PFSK-1 (cell line): Measurements from ENCODE around the gene DHTKD1.

Source experiments
- FOXP2 ChIP-seq: optimal IDR thresholded peaks from 2 replicates; pipeline ENCODE3; 2011; ENCODE audit warnings: borderline replicate concordance, control low read depth, inconsistent platforms; ENCODE audit not compliant: insufficient read depth; ENCODE audit errors: extremely low read length, extremely low read depth
- POLR2AphosphoS5 ChIP-seq: IDR thresholded peaks from 2 replicates; pipeline ENCODE4 v1.6.1; 2012; ENCODE audit warnings: low read depth, mild to moderate bottlenecking, control low read depth, low read length, moderate library complexity
- REST ChIP-seq, 2 experiments: IDR thresholded peaks; 2 replicates each; pipeline versions ENCODE4 v1.6.1 to v1.8.0; 2011 to 2012; ENCODE audit warnings: low read depth in 2 of 2, low read length in 2 of 2, control low read depth in 1 of 2, inconsistent platforms in 1 of 2, mild to moderate bottlenecking in 1 of 2, moderate library complexity in 1 of 2; ENCODE audit not compliant: insufficient read depth in 1 of 2
- SIN3A ChIP-seq: IDR thresholded peaks from 2 replicates; pipeline ENCODE4 v1.6.1; 2012; ENCODE audit warnings: mild to moderate bottlenecking, low read length, moderate library complexity, borderline replicate concordance; ENCODE audit not compliant: insufficient read depth
- TAF1 ChIP-seq: IDR thresholded peaks from 2 replicates; pipeline ENCODE4 v1.6.1; 2012; ENCODE audit warnings: low read length, control low read depth, borderline replicate concordance; ENCODE audit not compliant: insufficient read depth

The DHTKD1 gene

GRCh38 chr10:12025591-12025990 lies 43.2 kb upstream of the DHTKD1 start:
- no peak for TF ChIP-seq FOXP2
- TF ChIP-seq SIN3A = no peak
- TF ChIP-seq REST (IDR thresholded peaks at IDR 0.05; ENCODE audit: insufficient read depth in 1 of 2, low read depth in 2 of 2, low read length in 2 of 2) = no peak
- TF ChIP-seq TAF1 = no peak
- no peak for TF ChIP-seq POLR2AphosphoS5

DNA sequence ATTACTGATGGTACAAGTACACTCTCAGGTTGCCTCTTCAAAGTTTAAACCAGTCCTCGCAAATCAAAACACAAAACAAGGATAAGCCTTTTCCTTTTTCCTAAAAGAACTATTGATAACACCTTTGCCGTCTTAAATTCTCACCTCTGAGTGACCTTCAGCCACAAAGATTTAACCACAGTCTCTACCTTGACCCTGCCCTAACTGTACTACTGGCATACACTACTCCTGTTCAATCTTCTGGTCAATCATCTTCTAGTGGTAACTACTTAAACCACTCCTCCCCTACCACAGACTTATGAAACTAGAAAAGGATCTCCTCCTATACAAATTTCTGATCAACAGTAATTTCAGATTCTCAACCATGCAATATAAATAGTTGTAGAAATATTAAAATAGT lies 41.2 kb upstream of the DHTKD1 start:
- TF ChIP-seq POLR2AphosphoS5 (no peak), TAF1 (no peak)

DNA sequence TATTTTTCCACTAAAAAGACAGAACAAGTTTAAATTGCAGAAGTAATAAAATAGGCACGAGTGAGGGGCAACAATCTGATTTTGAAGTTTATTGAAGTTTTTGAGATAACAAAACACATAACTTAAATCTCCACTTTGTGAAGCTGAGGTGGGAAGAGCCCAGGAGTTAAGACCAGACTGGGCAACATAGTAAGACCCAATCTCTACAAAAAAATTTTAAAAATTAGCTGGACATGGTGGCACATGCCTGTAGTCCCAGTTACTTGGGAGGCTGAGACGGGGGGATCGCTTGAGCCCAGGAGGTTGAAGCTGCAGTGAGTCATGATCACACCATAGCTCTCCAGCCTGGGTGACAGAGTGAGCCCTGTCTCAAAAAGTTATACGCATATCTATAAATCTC lies 37.4 kb upstream of the DHTKD1 start:
- TF ChIP-seq POLR2AphosphoS5 (no peak), TAF1 (no peak)

DNA sequence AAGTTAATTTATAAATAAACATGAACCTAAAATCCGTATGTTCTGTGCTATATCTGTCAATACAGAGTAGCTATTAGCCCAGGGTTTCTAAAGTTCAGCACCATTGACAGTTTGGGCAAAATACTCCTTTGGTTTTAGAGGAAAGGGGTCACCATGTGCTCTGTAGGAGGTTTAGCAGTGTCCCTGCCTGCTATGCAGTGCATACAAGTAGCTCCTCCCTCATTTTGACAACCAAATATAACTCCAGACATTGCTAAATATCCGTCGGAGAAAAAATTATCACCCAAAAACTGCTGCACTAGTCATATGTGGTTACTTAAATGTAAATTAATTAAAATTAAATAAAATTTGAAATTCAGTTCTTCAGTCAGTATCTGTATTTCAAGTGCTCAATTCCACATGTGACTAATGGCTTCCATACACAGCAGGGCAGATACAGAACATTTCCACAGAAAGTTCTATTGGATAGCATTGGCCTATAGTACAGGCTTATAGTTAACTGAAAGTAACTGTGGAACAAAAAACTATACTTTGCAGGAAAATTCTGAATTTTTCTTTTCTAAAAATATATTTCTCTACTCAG lies 32.6 kb upstream of the DHTKD1 start:
- TF ChIP-seq TAF1 = no peak
- no peak for TF ChIP-seq SIN3A
- no peak for TF ChIP-seq REST (IDR thresholded peaks at IDR 0.05; ENCODE audit: insufficient read depth in 1 of 2, low read depth in 2 of 2, low read length in 2 of 2)
- no peak for TF ChIP-seq POLR2AphosphoS5
- TF ChIP-seq FOXP2 = no peak

GRCh38 chr10:12041766-12042408 lies 26.9 kb upstream of the DHTKD1 start:
- TF ChIP-seq FOXP2 = no peak
- no peak for TF ChIP-seq TAF1
- no peak for TF ChIP-seq SIN3A
- no peak for TF ChIP-seq REST (IDR thresholded peaks at IDR 0.05; ENCODE audit: insufficient read depth in 1 of 2, low read depth in 2 of 2, low read length in 2 of 2)
- no peak for TF ChIP-seq POLR2AphosphoS5

- no peak for TF ChIP-seq TAF1
- TF ChIP-seq SIN3A = peak; percentile 73; the same call in 1 of the 2 replicates
- no peak for TF ChIP-seq FOXP2
- TF ChIP-seq POLR2AphosphoS5 = no peak
Measured at GRCh38 chr10:12042409-12042796, 26.4 kb upstream of the DHTKD1 start.
